GM19395 (cell line): ENCODE data around the gene RICTOR.
"Not testable (repeated sequence)": the region's sequence is repeated elsewhere in the genome, so short reads cannot be mapped to it uniquely, and the experiment has no call there.

Experiments used
- ATAC-seq: cut with Tn5 transposase; IDR thresholded peaks from one replicate; pipeline ENCODE4 v1.9.1; 2021; ENCODE audit warnings: mild to moderate bottlenecking, moderate library complexity; ENCODE audit not compliant: unreplicated experiment

Gene RICTOR

GRCh38 chr5:39058178-39058921 is 15.8 kb downstream of the RICTOR start:
- ATAC-seq: peak; percentile 91

GRCh38 chr5:39057734-39058133 is 16.5 kb downstream of the RICTOR start:
- peak; percentile 69 for ATAC-seq

GRCh38 chr5:39055768-39056398 is 18.3 kb downstream of the RICTOR start:
- ATAC-seq: no peak

GRCh38 chr5:39055027-39055767 is 19.0 kb downstream of the RICTOR start:
- ATAC-seq: no peak

GRCh38 chr5:39053189-39053588 is 21.0 kb downstream of the RICTOR start:
- ATAC-seq: no peak

GRCh38 chr5:39052141-39052540 is 22.1 kb downstream of the RICTOR start:
- ATAC-seq: no peak

- ATAC-seq: no peak
These were observed 24.9 kb downstream of the RICTOR start for GRCh38 chr5:39049315-39049714.

- ATAC-seq: no peak
These were observed 33.3 kb downstream of the RICTOR start for GRCh38 chr5:39040875-39041274.

- ATAC-seq: not testable (repeated sequence)
These were observed 39.7 kb downstream of the RICTOR start for GRCh38 chr5:39034493-39034892.

- ATAC-seq: no peak
These were observed 43.2 kb downstream of the RICTOR start for GRCh38 chr5:39031041-39031440.

- no peak for ATAC-seq
These were observed 48.7 kb downstream of the RICTOR start for GRCh38 chr5:39025456-39025855.

- ATAC-seq: no peak
These were observed 49.3 kb downstream of the RICTOR start for GRCh38 chr5:39024884-39025283.

- no peak for ATAC-seq
These were observed 50.2 kb downstream of the RICTOR start for GRCh38 chr5:39024005-39024404.

- no peak for ATAC-seq
These were observed 51.1 kb downstream of the RICTOR start for GRCh38 chr5:39023121-39023520.

GRCh38 chr5:39022151-39022550 is 52.0 kb downstream of the RICTOR start:
- no peak for ATAC-seq

GRCh38 chr5:39021413-39021812 is 52.8 kb downstream of the RICTOR start:
- no peak for ATAC-seq

- no peak for ATAC-seq
These were observed 53.7 kb downstream of the RICTOR start for GRCh38 chr5:39020458-39020857.

GRCh38 chr5:39019254-39019653 is 54.9 kb downstream of the RICTOR start:
- no peak for ATAC-seq

- no peak for ATAC-seq
These were observed 56.7 kb downstream of the RICTOR start for GRCh38 chr5:39017504-39017903.

- ATAC-seq: no peak
These were observed 57.5 kb downstream of the RICTOR start for GRCh38 chr5:39016587-39017275.
